GM12878 (cell line): Measurements from ENCODE around the gene CBX2. TPM values are rescaled to one million over a fixed set of nuclear protein-coding genes. Genes with fewer than 3 reads are reported as not detected.

Source experiments
- ATAC-seq: fragments of 200-7000 bp; cut with Tn5 transposase; 3 replicates; pipeline ENCODE4 v1.9.1; 2020; ENCODE audit warnings: mild to moderate bottlenecking, moderate library complexity
- BruUV-seq: library from RNA; stranded (reverse); fragments of 400-500 nt; replicated peaks from 2 replicates; lab custom pipeline; 2021; lab: Mats Ljungman, UMichigan
- CTCF ChIA-PET: fragments of 300-600 bp; sonication (Branson Sonifier 250); formaldehyde crosslinking; extraction: SDS; loops from one replicate; lab custom pipeline; 2021; ENCODE audit warnings: inconsistent platforms; lab: Yijun Ruan, JAX
- POLR2A ChIA-PET: fragments of 350-600 bp; formaldehyde crosslinking; extraction: SDS; loops from one replicate; lab custom pipeline; 2021; ENCODE audit warnings: inconsistent platforms; lab: Charles Lee
- RAD21 ChIA-PET: fragments of 300-600 bp; sonication (Branson Sonifier 250); formaldehyde crosslinking; loops from one replicate; lab custom pipeline; 2023; ENCODE audit warnings: antibody characterized with exemption; ENCODE audit not compliant: unreplicated experiment; lab: Charles Lee
- SMC1A ChIA-PET: fragments of 300-600 bp; sonication (Branson Sonifier 250); formaldehyde crosslinking; loops from one replicate; lab custom pipeline; 2023; ENCODE audit not compliant: unreplicated experiment, uncharacterized antibody; lab: Charles Lee
- DNase-seq: peaks from one replicate; pipeline ENCODE4 v3.0.0-alpha.2; 2011; ENCODE audit warnings: low read depth, low spot score
- FAIRE-seq: peaks from 3 replicates; lab custom pipeline; 2011; peaks lifted over from hg19 to GRCh38; lab: Jason Lieb, UNC
- H2AFZ ChIP-seq: 2 replicates; pipeline ENCODE4 v1.6.0; 2011; ENCODE audit warnings: low read depth, low read length, control low read depth; ENCODE audit not compliant: control insufficient read depth
- H3K27ac ChIP-seq: 2 replicates; pipeline ENCODE4 v1.5.1; 2011; ENCODE audit warnings: control low read depth; ENCODE audit not compliant: control insufficient read depth, insufficient read depth
- H3K27me3 ChIP-seq, 2 experiments: replicated peaks in 1 of 2; 2 replicates each; pipeline versions ENCODE4 v1.6.0 to v1.6.1; 2011; ENCODE audit warnings: low read length in 1 of 2; ENCODE audit not compliant: control insufficient read depth in 2 of 2, insufficient read depth in 2 of 2
- H3K36me3 ChIP-seq, 2 experiments: 2 replicates each; pipeline ENCODE4 v1.5.1; 2011; ENCODE audit warnings: low read length in 1 of 2; ENCODE audit not compliant: control insufficient read depth in 2 of 2, insufficient read depth in 2 of 2
- H3K4me1 ChIP-seq: 2 replicates; pipeline ENCODE4 v1.6.1; 2011; ENCODE audit warnings: mild to moderate bottlenecking, low read length, moderate library complexity, mixed read lengths; ENCODE audit not compliant: control insufficient read depth, insufficient read depth
- H3K4me2 ChIP-seq: 2 replicates; pipeline ENCODE4 v1.6.0; 2011; ENCODE audit warnings: control low read depth; ENCODE audit not compliant: control insufficient read depth, insufficient read depth
- H3K4me3 ChIP-seq: fragments of 200-600 bp; sonication (generic); 2 replicates; pipeline ENCODE4 v1.5.1; 2016
- H3K79me2 ChIP-seq: 2 replicates; pipeline ENCODE4 v1.6.0; 2011; ENCODE audit warnings: low read length; ENCODE audit not compliant: control insufficient read depth, insufficient read depth
- H3K9ac ChIP-seq: 2 replicates; pipeline ENCODE4 v1.8.0; 2011; ENCODE audit warnings: low read length, control low read depth, mixed read lengths; ENCODE audit not compliant: control insufficient read depth, insufficient read depth
- H3K9me3 ChIP-seq: replicated peaks from 3 replicates; pipeline ENCODE4 v1.5.1; 2011; ENCODE audit warnings: mild to moderate bottlenecking, low read length; ENCODE audit not compliant: control insufficient read depth, insufficient read depth
- H4K20me1 ChIP-seq: 2 replicates; pipeline ENCODE4 v1.6.0; 2011; ENCODE audit not compliant: control insufficient read depth, insufficient read depth
- BCLAF1 ChIP-seq: fragments of 450-650 bp; IDR thresholded peaks from 2 replicates; pipeline ENCODE4 v1.6.1; 2017; ENCODE audit warnings: antibody characterized with exemption, mild to moderate bottlenecking, moderate library complexity
- EP300 ChIP-seq, 2 experiments: fragments of 150-350 bp in 1 of 2; IDR thresholded peaks; 2 replicates each; pipeline ENCODE4 v1.6.1; 2011 to 2012; ENCODE audit warnings: low read depth in 2 of 2, low read length in 2 of 2, borderline replicate concordance in 1 of 2, improper control_type of control experiment in 1 of 2, inconsistent platforms in 1 of 2; ENCODE audit not compliant: control insufficient read depth in 1 of 2
- HDAC2 ChIP-seq: fragments of 200-600 bp; sonication (generic); IDR thresholded peaks from 2 replicates; pipeline ENCODE4 v1.6.1; 2017
- MEF2B ChIP-seq: fragments of 450-650 bp; IDR thresholded peaks from 2 replicates; pipeline ENCODE4 v1.6.1; 2018; ENCODE audit warnings: mild to moderate bottlenecking, moderate library complexity; ENCODE audit not compliant: partially characterized antibody, poor library complexity, severe bottlenecking
- RELA ChIP-seq: fragments of 450-650 bp; IDR thresholded peaks from 2 replicates; pipeline ENCODE4 v1.8.0; 2014; ENCODE audit warnings: borderline replicate concordance; ENCODE audit not compliant: partially characterized antibody
- REST ChIP-seq: IDR thresholded peaks from 2 replicates; pipeline ENCODE4 v1.6.1; 2012; ENCODE audit warnings: mild to moderate bottlenecking, low read depth, low read length
- SIN3A ChIP-seq: IDR thresholded peaks from 2 replicates; pipeline ENCODE4 v1.6.1; 2012; ENCODE audit warnings: low read depth, low read length, improper control_type of control experiment
- SUZ12 ChIP-seq: fragments of 200-600 bp; sonication (generic); IDR thresholded peaks from one replicate; pipeline ENCODE4 v1.6.1; 2018; ENCODE audit warnings: antibody characterized with exemption, mild to moderate bottlenecking; ENCODE audit not compliant: unreplicated experiment
- TCF12 ChIP-seq: IDR thresholded peaks from 2 replicates; pipeline ENCODE4 v1.6.1; 2011; ENCODE audit warnings: low read depth, mild to moderate bottlenecking, low read length
- WGBS: methylation state at CpG from one replicate; pipeline ENCODE4 v1.1.6; 2016; ENCODE audit warnings: low lambda C conversion rate; ENCODE audit not compliant: insufficient replicate concordance, insufficient coverage; ENCODE audit errors: missing lambda C conversion rate; 5-methylcytosine and 5-hydroxymethylcytosine counted together
- in situ Hi-C: fragments of 300-500 bp; cut with MboI; formaldehyde crosslinking; loops from 9 replicates; pipeline ENCODE4 v1.14.3; 2018; ENCODE audit warnings: mixed read lengths
- intact Hi-C: fragments of 100-400 bp; cut with micrococcal nuclease; formaldehyde crosslinking; loops from one replicate; pipeline ENCODE4 v1.14.2; 2022; ENCODE audit not compliant: unreplicated experiment
- polyA plus RNA-seq, 11 experiments: library from polyadenylated mRNA; depleted of rRNA in 4 of 11; unstranded in 6 of 11; stranded (reverse) in 5 of 11; fragments of >200 nt; fragmentation: Nextera tagmentation in 4 of 11; fragmentation: Illumina TruSeq in 1 of 11; extraction: Ambion mirVana in 4 of 11; extraction: Trizol in 1 of 11; gene quantifications; 1 replicate in 1 of 11; 2 replicates in 10 of 11; pipeline versions ENCODE4 v1.2.1 to v1.2.3, GENCODE V29; 2011 to 2016; ENCODE audit warnings: inconsistent platforms in 2 of 11, missing spikeins in 2 of 11, low read depth in 1 of 11
- total RNA-seq, 4 experiments: library from RNA; depleted of rRNA in 3 of 4; stranded (reverse); fragments of >200 nt in 3 of 4; fragmentation: Illumina TruSeq in 1 of 4; extraction: Trizol in 1 of 4; gene quantifications; 2 replicates each; pipeline versions ENCODE4 v1.2.1 to v1.2.3, GENCODE V29; 2013 to 2021

Gene CBX2
- total and polyA plus RNA-seq, 10 of the 15 experiments (the other 5 are each of a cell fraction or from before 2014, with no cell fraction given): 0.35 to 7.5 (median 4.2) TPM

- no TSS peak for BruUV-seq
- intact Hi-C loops (no loop called here), in situ Hi-C loops (no loop called here)
- H3K4me3 ChIP-seq: no peak overlapping the region
- 59% methylated on average over 21 of the region's 27 CpGs for WGBS
- no peak overlapping the region for H3K27ac ChIP-seq
- H3K4me1 ChIP-seq: peaks cover 11% of the 10 kb centered on the region
- H3K79me2 ChIP-seq: no peaks in the 10 kb centered on the region
- POLR2A ChIA-PET: no interaction called here
- no peak for FAIRE-seq
- H3K9me3 ChIP-seq: no peaks in the 10 kb centered on the region
- peak overlapping the region; percentile 51 for H2AFZ ChIP-seq
- no peak for ATAC-seq
- SMC1A ChIA-PET: interaction anchor here (1.5 kb wide), 1 partner anchor 13 kb away, joined by 3 read pairs; no protein-coding TSS in a partner anchor
- H3K36me3 ChIP-seq: no peaks in the 10 kb centered on the region
- H3K4me2 ChIP-seq: peak overlapping the region; percentile 22; the same call in 1 of the 2 replicates
- peaks cover 2 to 3% of the 10 kb centered on the region in 2 experiments; a peak in 2 of 4 replicates for H3K27me3 ChIP-seq
- CTCF ChIA-PET: interaction anchor here (0.6 kb wide), 1 partner anchor 36 kb away, joined by 4 read pairs; no protein-coding TSS in a partner anchor
- no peak overlapping the region for H3K9ac ChIP-seq
- RAD21 ChIA-PET: no interaction called here
- H4K20me1 ChIP-seq: no peaks in the 10 kb centered on the region
- DNase-seq: no peak
- TF ChIP-seq SIN3A: no peak
Observed at GRCh38 chr17:79781736-79782575, 4.0 kb downstream of the CBX2 start.

GRCh38 chr17:79783891-79784290 is 5.9 kb downstream of the CBX2 start:
- H3K4me2 ChIP-seq: no peak overlapping the region
- H3K27ac ChIP-seq: no peak overlapping the region
- intact Hi-C loops (no loop called here), in situ Hi-C loops (no loop called here)
- peaks cover 6% of the 10 kb centered on the region for H3K4me1 ChIP-seq
- FAIRE-seq: no peak
- ChIA-PET RAD21 (no interaction called here), POLR2A (no interaction called here), SMC1A (no interaction called here), CTCF (no interaction called here)
- ATAC-seq: no peak
- H4K20me1 ChIP-seq: no peaks in the 10 kb centered on the region
- no peaks in the 10 kb centered on the region for H3K9me3 ChIP-seq
- H3K79me2 ChIP-seq: no peaks in the 10 kb centered on the region
- H2AFZ ChIP-seq: no peak overlapping the region
- H3K4me3 ChIP-seq: no peak overlapping the region
- peaks cover 0 to 3% of the 10 kb centered on the region in 2 experiments; a peak in 1 of 4 replicates for H3K27me3 ChIP-seq
- WGBS: 64% methylated on average over 13 of the region's 18 CpGs
- H3K9ac ChIP-seq: no peak overlapping the region
- DNase-seq: no peak
- BruUV-seq: no TSS peak
- no peaks in the 10 kb centered on the region for H3K36me3 ChIP-seq
- TF ChIP-seq HDAC2 (no peak), TCF12 (no peak), EP300 (IDR thresholded peaks at IDR 0.05; ENCODE audit: borderline replicate concordance in 1 of 2, control insufficient read depth in 1 of 2, low read depth in 2 of 2, low read length in 2 of 2) (no peak), SUZ12 (no peak), BCLAF1 (no peak), RELA (no peak), REST (no peak), MEF2B (no peak)
